NCI-H748 treated with DMSO at 0.1 percent for 48 hours (cell line): ENCODE results near the gene TLN1.

Experiments
- DNase-seq: peaks from one replicate; lab custom pipeline; 2025; lab: John Stamatoyannopoulos, UW

Gene TLN1

DNA sequence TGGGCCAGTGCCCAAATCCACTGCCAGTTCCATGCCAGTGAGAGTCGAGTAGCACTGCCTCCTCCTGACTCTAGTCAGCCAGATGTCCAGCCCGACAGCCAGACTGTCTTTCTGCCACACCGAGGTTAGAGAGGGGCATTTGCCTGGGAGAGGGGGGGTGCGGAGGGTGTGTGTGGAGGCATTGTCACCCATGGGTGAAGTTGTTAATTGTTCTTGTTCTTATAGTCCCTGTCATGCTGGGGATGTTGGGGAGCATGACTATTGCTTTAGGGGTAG is 18.2 kb upstream of the TLN1 start:
- DNase-seq = no peak

DNA sequence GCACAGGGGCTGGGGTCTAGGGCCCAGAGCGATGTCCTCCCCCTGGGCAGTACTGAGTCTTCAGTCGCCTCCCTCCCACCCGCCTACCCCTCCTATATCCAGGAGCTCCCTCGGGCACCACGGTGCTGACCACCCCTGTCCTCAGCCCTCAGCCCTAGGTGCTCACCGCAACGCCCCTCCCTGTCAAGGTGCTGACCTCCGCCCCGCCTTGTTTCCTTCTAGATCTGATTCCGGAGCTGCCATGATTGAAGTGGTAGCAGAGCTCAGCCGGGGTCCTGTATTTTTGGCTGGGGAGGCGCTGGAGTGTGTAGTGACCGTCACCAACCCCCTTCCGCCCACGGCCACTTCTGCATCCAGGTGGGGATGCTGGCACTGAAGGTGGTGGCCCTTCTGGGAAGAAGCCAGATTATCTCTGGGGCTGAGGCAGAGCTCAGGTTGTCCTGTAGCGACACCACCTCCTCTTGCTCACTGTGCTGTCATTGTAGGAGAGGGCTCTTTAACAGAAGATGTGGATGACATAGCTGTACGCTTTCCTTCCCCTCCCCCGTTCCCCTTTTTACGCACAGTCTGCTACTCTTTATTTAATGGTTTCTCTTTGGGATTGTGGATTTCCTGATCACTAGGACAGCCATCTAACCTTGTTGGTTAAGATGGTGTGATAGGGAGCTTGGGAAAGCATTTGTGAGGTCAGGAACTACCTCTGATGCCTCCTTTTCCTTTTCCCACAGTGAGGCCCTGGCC is 17.7 kb upstream of the TLN1 start:
- DNase-seq = no peak

DNA sequence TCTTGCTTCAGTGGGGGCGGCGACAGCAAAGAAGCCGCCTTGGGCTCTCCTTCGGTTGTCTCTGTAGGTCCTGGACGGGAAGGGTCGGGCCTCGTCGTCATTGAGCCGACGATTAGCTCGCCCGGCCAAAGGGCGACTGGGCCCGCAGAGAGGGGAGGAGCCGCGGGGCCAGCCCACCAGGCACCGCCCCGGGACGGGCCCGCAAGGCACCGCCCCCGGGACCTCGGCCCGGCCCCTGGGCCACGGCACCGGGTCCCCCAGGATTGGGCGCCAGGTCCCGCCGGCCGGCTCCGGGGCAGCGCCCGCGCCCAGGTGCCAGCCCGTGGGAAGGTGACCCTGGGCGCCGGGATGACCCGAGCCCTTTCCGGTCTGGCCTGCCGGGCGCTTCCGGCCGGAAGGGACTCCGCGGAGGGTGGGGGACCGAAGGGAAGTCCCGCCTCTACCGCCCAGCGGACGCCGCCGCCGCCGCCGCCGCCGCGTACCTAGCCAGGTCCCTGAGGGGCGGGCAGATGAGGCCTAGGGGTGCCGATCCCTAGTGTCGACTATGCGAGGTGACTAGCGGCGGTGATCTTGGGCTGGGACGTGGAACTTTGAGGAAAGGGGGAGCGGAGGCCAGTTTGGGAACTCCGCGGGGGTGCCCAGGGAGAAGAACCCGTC is 17.0 kb upstream of the TLN1 start, which contains the start of the genes GBA2 and RGP1:
Gene GBA2, minus strand, starts transcription at position 371 of the 657 bp plus-strand sequence. CDS start 524 bp downstream, outside the sequence.
Gene RGP1, plus strand, starts transcription at position 430 of the 657 bp plus-strand sequence. CDS start 469 bp downstream, outside the sequence.
- peak; percentile 46 for DNase-seq

DNA sequence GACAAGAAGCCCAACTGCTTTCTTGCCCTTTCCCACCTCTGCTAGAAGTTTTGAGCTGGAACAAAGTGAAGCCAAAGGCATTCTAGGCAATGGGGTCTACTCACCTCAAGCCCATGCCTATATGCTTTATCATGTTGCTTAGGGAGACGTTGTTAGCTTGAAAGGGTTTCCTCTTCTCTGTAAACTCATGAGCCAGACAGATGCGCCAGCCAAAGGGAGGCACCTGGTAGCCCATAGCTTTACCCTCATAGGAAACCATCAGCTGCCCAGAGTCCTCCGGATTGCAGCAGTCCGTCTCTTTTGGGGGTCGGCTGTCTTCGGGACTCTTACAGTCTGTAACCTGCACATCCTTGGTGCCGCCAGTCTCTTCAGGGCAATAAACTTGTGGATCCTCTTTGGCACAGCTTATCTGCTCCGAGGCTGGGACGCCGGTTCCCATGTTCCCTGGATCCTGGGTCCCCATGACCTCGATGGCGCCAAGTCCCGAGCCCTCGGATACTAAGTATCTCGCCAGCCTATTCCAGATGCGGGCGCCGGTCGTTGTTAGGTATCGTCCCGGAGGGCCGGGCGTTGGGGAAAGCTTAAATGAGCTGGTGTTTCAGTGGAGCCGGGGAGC is 16.4 kb upstream of the TLN1 start:
- no peak for DNase-seq

DNA sequence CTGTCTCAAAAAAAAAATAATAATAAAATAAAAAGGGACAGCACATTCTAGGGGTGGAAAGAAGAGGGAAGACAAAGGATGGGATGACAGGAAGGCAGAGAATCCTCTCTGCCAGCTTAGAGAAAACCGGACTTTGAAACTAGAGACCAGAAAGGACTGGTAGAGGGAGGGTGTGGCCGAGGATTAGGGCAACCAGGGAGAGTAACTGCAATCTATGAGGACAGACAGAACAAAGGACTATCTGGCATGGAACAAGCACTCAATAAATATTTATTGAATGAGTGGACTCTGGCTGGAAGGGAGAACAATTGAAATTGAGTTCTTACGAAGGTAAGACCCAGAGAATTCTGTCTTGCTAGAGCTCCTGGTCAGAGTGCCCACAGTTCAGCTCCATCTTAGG is 14.6 kb upstream of the TLN1 start:
- no peak for DNase-seq

DNA sequence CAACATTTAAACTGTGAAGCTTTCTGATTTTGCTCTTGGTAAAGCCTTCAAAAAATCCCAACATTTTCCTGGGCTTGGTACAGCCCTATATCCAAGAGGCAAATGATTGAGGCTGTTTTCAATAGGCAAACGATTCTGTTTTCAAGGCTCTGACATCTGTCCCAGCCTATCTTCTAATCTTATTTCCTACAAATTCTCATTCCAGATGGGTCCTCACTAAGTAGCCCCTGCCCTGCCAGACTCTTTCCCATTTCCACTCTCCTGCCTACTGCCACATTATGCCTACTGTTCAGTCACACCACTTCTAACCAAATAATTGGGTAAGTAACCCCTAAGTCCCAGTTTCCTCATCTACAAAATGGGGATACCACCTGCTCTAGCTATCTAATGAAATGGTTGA is 13.6 kb upstream of the TLN1 start:
- DNase-seq = no peak

DNA sequence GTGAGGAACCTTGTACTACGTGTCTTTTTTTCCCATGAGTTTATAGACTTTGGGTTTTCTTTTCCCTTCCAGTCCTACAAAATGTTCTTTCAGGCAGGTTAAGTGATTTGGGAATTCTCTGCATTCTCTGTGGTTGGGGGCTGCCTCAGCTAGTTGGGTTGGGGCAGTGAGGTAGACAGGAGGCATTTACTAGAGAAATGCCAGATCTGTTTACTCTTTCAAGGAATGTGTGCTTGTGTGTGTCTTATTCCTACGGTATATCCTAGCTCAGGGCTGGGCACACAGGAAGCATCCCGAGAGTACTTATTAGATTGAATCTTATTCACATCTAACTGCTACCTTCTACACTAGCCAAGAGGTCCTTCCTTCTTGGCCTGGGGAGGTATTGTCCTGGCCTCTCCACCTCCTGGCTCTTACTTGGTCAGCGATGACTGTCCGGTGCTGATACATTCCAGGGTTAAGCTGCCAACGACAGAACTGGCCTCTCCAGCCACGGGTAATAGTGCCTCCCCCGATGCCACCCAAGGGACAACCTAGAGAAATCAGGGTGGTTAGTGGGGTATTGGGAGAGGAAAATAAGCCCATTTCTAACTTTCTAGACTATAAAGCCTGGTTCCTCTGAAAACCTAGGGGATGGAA is 12.0 kb upstream of the TLN1 start:
- DNase-seq = no peak

DNA sequence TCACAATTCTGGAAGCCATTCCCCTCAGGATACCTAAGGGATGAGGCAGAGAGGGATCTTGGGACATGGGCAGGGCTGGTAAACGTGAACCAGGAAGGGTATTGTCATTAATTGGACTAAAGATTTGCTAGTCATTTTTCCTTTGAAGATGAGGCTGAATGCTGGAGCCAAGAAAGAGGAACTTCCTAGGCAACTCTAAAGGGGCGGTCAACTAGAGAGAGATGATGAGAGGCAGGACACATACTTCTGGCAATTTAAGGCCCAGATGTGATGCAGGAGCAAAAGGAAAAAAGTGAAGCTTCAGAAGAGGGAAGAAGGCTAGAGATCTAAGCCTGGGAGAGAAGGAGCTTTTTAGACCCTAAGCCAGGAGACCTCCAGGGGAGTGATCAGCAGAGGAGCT is 11.5 kb upstream of the TLN1 start:
- DNase-seq = no peak

DNA sequence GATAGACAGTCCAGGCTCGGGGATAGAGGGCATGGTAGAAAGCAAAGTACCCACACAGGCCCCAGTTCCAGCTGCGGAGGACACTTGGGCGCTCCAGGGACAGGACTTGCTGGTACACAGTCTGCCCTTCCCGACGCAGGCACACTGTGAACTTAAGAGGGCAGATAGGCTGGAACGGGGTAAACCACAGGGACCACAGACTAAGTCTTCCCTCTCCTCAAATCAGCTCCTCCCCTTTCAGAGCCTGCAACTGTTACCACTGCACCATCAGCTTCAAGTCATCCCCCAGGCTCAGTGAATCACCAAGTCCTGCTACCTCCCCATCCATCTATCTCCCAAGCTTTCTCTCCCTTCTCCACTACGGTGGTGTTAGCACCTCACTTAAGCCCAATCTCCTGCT is 9.7 kb upstream of the TLN1 start:
- DNase-seq = no peak

DNA sequence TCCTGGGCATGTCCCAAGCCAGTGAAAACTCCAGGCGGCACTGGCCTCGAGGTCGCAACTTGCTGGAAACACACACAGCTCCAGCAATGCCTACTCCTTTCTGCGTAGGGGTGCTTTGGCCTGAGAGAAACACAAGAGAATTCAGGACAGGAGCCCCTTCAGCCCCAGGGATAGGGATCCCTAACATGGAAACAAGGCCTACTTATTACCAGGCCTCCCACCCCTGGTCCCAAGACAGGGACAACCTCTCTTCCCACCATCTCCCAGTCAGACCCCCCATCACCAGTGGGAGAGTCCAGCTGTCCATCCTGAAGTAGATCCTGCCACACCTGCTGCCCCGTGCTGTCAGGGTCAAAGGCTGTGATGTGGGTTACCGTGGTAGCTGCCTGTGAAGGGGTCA is 8.2 kb upstream of the TLN1 start:
- no peak for DNase-seq

DNA sequence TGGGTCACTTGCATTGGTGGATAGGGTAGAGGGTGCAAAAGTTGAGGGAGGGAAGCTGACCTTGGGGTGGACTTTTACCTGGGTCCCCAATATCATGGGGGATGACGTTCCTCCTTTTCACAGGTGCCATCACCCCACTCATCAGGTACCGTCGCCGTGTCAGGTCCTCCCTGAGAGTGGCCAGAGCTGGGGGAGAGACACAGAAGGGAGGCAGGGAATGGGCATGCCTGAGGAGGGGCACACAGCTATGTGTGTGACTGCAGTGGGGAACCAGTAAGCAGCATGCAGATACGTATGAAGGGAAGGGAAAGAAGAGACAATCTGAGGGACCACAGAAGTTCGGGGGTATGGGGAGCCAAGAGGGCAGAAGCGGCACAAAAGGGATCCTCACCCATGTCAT is 6.9 kb upstream of the TLN1 start:
- no peak for DNase-seq

DNA sequence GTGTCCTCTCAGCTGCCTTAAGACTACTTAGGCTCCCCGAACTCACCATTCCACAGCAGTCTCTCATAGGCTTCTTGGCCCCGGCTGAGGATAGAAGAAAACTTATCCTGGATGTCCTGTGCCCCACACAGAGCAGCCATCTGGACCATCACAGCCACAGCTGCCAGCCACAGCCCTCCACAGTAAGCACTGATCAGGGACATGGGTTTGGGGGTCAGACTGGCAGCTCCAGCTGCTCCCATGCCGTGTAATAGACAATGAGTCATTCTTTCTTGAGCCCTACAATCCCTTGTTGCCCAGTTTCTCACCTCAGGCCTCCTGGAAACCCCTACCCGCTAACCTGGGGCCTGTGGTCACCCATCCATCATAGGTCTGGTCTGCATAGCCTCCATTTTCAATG is 6.2 kb upstream of the TLN1 start:
- no peak for DNase-seq

DNA sequence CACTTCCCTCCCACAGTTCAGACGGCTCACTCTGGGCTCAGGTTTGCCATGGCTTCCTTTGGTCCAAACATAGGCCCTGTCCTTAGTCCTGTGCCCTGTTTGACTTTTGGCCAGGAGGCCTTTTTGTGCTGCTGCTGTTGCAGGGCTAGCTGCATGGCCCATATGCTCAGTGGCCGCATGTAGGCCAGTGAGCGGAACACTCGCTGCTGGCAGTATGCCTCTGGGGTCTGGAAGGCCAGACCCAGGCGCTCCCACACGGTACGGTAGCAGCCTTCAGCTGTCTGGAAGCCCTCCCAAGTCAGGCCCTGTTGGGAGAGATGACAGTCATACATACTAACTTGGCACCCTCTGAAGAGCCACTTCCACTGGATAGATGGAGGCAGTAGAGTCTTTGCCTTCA is 5.1 kb upstream of the TLN1 start:
- DNase-seq = no peak

DNA sequence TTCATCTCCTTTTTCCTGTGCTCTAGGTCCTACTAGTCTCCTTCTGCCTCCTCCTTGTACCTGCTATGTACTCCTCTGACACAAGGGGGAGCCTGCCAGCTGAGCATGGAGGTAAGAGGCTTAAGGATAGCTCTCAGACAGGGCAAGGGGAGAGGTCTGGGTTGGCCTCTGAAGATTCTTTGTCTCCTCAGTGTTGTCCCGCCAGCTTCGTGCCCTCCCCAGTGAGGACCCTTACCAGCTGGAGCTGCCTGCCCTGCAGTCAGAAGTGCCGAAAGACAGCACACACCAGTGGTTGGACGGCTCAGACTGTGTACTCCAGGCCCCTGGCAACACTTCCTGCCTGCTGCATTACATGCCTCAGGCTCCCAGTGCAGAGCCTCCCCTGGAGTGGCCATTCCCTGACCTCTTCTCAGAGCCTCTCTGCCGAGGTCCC is 4.2 kb upstream of the TLN1 start:
- DNase-seq = peak; percentile 10

DNA sequence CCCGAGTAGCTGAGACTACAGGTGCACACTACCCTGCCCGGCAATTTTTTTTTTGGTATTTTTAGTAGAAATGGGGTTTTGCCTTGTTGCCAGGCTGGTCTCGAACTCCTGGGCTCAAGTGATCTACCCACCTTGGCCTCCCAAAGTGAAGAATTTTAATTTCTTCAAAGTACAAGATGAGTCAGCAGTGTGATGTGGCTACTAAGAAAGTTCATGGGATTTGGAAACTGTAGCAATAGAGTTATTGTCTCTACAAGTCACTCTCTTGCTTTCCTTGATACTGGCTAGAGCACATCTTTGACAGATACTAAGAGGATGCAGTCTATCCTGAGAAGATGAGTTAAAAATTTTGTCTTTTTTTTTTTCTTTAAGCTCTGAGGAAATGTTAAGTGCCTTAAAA is 2.1 kb upstream of the TLN1 start:
- DNase-seq = no peak

DNA sequence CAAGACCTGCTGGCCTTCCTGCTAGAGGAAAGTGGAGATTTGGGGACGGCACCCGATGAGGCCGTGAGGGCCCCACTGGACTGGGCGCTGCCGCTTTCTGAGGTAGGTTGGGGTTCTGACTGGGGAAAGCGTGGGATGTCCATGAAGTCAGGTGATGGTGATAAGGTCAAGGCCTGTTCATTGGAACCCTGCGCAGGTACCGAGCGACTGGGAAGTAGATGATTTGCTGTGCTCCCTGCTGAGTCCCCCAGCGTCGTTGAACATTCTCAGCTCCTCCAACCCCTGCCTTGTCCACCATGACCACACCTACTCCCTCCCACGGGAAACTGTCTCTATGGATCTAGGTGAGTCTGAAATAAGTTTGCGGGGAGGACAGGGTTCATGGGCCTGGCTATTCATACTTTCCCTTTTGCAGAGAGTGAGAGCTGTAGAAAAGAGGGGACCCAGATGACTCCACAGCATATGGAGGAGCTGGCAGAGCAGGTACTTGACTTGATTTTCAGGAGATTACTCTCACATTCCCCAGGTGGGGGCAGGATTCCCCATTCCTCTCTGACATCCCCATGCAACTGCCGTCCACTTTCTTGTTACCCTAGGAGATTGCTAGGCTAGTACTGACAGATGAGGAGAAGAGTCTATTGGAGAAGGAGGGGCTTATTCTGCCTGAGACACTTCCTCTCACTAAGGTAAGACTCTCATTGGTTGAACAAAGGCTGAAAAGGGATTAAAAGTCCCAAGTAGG is 976 bp upstream of the TLN1 start:
- peak; percentile 35 for DNase-seq

DNA sequence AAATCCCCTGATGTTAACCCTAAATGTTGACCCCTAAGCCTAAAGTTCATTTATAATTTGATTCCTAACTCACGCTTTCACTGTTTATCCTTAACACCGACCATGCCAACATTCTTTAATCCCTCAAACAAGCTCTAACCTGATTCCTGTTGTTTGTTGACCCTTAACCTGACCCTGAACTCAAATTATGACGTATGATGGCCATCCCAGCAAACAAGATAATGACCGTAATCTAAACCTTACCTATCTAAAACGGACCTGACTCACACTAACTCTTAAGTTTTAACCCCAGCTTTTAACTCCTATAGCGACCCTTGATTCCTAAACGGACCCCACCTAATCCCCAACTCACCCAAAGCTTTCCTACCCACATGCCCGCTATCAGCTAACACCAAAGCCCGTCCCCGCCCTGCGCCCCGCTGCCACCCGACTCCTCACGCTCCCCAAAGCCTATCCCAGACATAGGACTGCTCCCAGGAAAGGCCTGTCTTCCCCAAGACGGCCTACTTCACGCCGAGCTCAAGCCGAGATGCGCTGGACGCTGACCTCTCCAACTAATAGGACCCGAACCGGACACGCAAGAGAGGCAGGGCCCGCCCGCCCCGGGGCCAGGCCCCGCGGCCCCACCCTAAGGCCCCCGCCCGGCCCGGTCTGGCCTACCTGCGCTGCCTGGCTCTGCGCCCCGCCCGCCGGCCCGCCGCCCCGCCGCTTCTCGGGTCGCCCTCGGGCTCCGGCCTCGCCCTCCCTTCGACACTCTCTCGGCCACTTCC is 395 bp downstream of the TLN1 start:
- DNase-seq = no peak

DNA sequence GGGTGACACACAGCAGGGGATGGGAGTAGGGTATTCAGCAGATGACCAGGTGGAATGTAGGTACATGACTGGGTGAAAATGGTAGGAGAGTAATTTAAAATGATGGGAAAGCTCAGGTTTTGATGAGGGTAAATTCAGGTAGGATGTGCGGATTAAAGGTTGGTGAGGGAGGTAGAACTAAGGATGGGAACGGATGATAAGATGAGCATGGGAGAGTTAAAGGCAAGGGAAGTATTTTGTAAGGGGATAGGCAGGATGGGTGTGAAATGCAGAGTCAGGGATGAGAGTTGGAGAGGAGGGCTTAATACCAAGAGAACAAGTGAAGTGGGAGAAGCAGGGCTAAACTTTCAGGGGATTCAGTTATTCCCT is 1.5 kb downstream of the TLN1 start:
- no peak for DNase-seq

DNA sequence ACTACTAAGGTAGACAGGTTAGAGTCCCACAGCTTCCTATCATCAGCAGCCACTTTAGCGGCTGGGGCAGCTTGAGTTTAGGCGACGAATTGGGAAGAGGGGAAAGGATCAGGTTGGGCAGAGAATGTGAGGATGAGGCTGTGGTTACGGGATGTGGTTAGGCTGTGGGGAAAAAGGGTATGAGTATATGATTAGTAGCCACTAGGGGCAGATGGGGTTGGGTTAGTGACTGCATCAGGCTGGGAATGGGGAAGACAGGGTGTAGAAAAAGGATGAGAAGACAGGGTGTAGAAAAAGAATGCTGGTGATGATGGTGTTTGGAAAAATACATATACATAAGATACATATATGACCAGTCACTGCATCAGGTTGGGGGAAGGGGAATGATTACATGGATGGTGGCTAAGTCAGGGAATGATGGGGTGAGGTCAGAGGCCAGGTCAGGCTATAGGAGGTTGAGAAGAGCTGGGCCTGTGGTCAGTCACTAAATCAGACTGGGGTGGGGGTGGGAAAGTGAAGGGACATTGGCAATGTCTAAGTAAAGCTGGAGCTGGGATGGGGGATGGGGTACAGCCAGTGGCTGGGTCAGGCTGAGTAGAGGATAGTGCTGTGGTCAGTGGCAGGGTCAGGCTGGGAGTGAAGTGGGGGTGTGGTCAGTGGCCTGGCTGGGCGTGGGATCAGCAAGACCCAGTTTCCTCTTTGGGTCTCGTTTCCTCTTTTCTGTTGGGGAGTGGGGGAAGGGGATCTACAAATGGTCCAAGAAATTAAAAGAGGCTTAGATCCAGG is 2.1 kb downstream of the TLN1 start:
- no peak for DNase-seq

DNA sequence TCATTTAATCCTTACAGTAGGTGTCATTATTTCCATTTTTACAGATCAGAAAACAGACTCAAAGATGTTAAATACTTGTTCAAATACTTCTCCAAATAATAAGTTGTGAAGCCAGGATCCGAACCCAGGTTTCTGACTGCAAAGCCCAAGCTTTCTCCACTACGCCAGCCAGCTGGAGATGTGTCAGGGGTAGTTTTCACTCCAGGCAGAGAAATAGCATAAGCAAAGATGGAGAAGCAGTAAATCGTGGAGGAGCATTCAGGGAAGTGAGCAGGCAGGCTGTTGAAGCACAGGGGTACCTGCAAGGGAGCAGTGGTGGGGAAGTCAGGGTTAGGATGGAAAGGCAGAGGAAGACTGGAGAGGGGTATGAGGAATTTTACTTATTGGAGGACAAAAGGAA is 2.9 kb downstream of the TLN1 start:
- no peak for DNase-seq
